Measurements from ENCODE around the gene GNG7. TPM values are rescaled to one million over a fixed set of nuclear protein-coding genes. Genes with fewer than 3 reads are reported as not detected.

The GNG7 gene
- total RNA-seq, 1 donor from 2014 or later: 0.96 TPM

- intact Hi-C loops (cut with DNase I): no loop called here
- Histone ChIP-seq H3K4me3 (no peak overlapping the region), H3K4me1 (peaks cover 0 to 4% of the 10 kb centered on the region in 2 donors), H3K9me3 (no peaks in the 10 kb centered on the region), H3K36me3 (no peaks in the 10 kb centered on the region), H3K27me3 (no peaks in the 10 kb centered on the region), H3K27ac (no peak overlapping the region)
- no peak for TF ChIP-seq CTCF (IDR thresholded peaks at IDR 0.05)
- DNase-seq (ENCODE audit: low spot score in 2 of 2): no peak
Measured at GRCh38 chr19:2514981-2515518, 187.4 kb downstream of the GNG7 start.

GRCh38 chr19:2512523-2513431, 189.7 kb downstream of the GNG7 start:
- no peaks in the 10 kb centered on the region for H3K9me3 ChIP-seq
- H3K4me1 ChIP-seq: no peaks in the 10 kb centered on the region
- intact Hi-C loops (cut with DNase I): no loop called here
- no peaks in the 10 kb centered on the region for H3K36me3 ChIP-seq
- no peak overlapping the region for H3K27ac ChIP-seq
- no peaks in the 10 kb centered on the region for H3K27me3 ChIP-seq
- no peak for DNase-seq (ENCODE audit: low spot score in 2 of 2)
- H3K4me3 ChIP-seq: no peak overlapping the region
- TF ChIP-seq CTCF (IDR thresholded peaks at IDR 0.05): no peak

GRCh38 chr19:2511991-2512390, 190.5 kb downstream of the GNG7 start:
- no peak for TF ChIP-seq CTCF (IDR thresholded peaks at IDR 0.05)
- intact Hi-C loops (cut with DNase I): no loop called here
- no peak overlapping the region for H3K4me3 ChIP-seq
- H3K27ac ChIP-seq: no peak overlapping the region
- no peaks in the 10 kb centered on the region for H3K4me1 ChIP-seq
- DNase-seq (ENCODE audit: low spot score in 2 of 2): no peak
- no peaks in the 10 kb centered on the region for H3K36me3 ChIP-seq
- no peaks in the 10 kb centered on the region for H3K9me3 ChIP-seq
- no peaks in the 10 kb centered on the region for H3K27me3 ChIP-seq

GRCh38 chr19:2511570-2511969, 190.9 kb downstream of the GNG7 start:
- Histone ChIP-seq H3K27me3 (no peaks in the 10 kb centered on the region), H3K9me3 (no peaks in the 10 kb centered on the region), H3K4me3 (no peak overlapping the region), H3K36me3 (no peaks in the 10 kb centered on the region), H3K27ac (no peak overlapping the region), H3K4me1 (no peaks in the 10 kb centered on the region)
- no peak for TF ChIP-seq CTCF (IDR thresholded peaks at IDR 0.05)
- intact Hi-C loops (cut with DNase I): no loop called here
- DNase-seq (ENCODE audit: low spot score in 2 of 2): no peak

GRCh38 chr19:2509096-2509495, 193.4 kb downstream of the GNG7 start:
- intact Hi-C loops (cut with DNase I): no loop called here
- no peaks in the 10 kb centered on the region for H3K36me3 ChIP-seq
- no peaks in the 10 kb centered on the region for H3K4me1 ChIP-seq
- no peak overlapping the region for H3K27ac ChIP-seq
- no peak for TF ChIP-seq CTCF (IDR thresholded peaks at IDR 0.05)
- H3K9me3 ChIP-seq: no peaks in the 10 kb centered on the region
- H3K27me3 ChIP-seq: no peaks in the 10 kb centered on the region
- no peak overlapping the region for H3K4me3 ChIP-seq
- no peak for DNase-seq (ENCODE audit: low spot score in 2 of 2)
